Mesenchymal stem cell (in vitro differentiated cells and primary cell): ENCODE data around the gene GFRA1.

Source experiments
- DNase-seq: peaks from one replicate; pipeline ENCODE4 v3.0.0-alpha.2; 2013
- H2AFZ ChIP-seq: one replicate; pipeline ENCODE4 v1.6.1; 2013; ENCODE audit warnings: low read depth, mild to moderate bottlenecking, control low read depth, inconsistent platforms, low read length, moderate library complexity
- H2AK5ac ChIP-seq: 2 replicates; pipeline ENCODE4 v1.6.1; 2013; ENCODE audit warnings: low read length, moderate library complexity, mild to moderate bottlenecking, inconsistent platforms; ENCODE audit not compliant: severe bottlenecking
- H2BK120ac ChIP-seq: one replicate; pipeline ENCODE4 v1.6.1; 2013; ENCODE audit warnings: low read depth, mild to moderate bottlenecking, inconsistent platforms, low read length, moderate library complexity
- H2BK12ac ChIP-seq, 2 experiments: one replicate each; pipeline ENCODE4 v1.6.1; 2013; ENCODE audit warnings: inconsistent platforms in 2 of 2, low read length in 2 of 2, mild to moderate bottlenecking in 2 of 2, moderate library complexity in 2 of 2, control low read depth in 1 of 2
- H2BK15ac ChIP-seq: one replicate; pipeline ENCODE4 v1.6.1; 2013; ENCODE audit warnings: mild to moderate bottlenecking, low read depth, inconsistent platforms; ENCODE audit not compliant: poor library complexity, severe bottlenecking
- H2BK5ac ChIP-seq: 2 replicates; pipeline ENCODE4 v1.6.1; 2013; ENCODE audit warnings: low read depth, mild to moderate bottlenecking, low read length, control low read depth, inconsistent platforms; ENCODE audit not compliant: poor library complexity, severe bottlenecking
- H3K14ac ChIP-seq, 2 experiments: one replicate each; pipeline ENCODE4 v1.6.1; 2013; ENCODE audit warnings: inconsistent platforms in 2 of 2, low read length in 2 of 2, control low read depth in 1 of 2, mild to moderate bottlenecking in 1 of 2, moderate library complexity in 1 of 2
- H3K18ac ChIP-seq, 2 experiments: one replicate each; pipeline ENCODE4 v1.6.1; 2013; ENCODE audit warnings: inconsistent platforms in 2 of 2, low read length in 2 of 2, control low read depth in 1 of 2, low read depth in 1 of 2, mild to moderate bottlenecking in 1 of 2
- H3K23ac ChIP-seq, 2 experiments: one replicate each; pipeline ENCODE4 v1.6.1; 2013; ENCODE audit warnings: inconsistent platforms in 2 of 2, low read length in 2 of 2, mild to moderate bottlenecking in 2 of 2, moderate library complexity in 2 of 2, control low read depth in 1 of 2
- H3K27ac ChIP-seq: 2 replicates; pipeline ENCODE4 v1.5.1; 2013; ENCODE audit warnings: mild to moderate bottlenecking, moderate library complexity, low read length, control low read depth, inconsistent platforms; ENCODE audit not compliant: poor library complexity, severe bottlenecking
- H3K27me3 ChIP-seq, 2 experiments: 2 replicates each; pipeline versions ENCODE4 v1.6.1 to v1.7.0; 2013; ENCODE audit warnings: low read length in 2 of 2, mild to moderate bottlenecking in 2 of 2, moderate library complexity in 2 of 2, control low read depth in 1 of 2, inconsistent platforms in 1 of 2; ENCODE audit not compliant: control insufficient read depth in 1 of 2, insufficient read depth in 1 of 2
- H3K36me3 ChIP-seq, 2 experiments: 2 replicates each; pipeline versions ENCODE4 v1.6.1 to v1.7.0; 2013; ENCODE audit warnings: low read length in 2 of 2, control low read depth in 1 of 2, inconsistent platforms in 1 of 2, low read depth in 1 of 2, mild to moderate bottlenecking in 1 of 2; ENCODE audit not compliant: insufficient read depth in 2 of 2, control insufficient read depth in 1 of 2
- H3K4ac ChIP-seq, 2 experiments: one replicate each; pipeline ENCODE4 v1.6.1; 2013; ENCODE audit warnings: inconsistent platforms in 2 of 2, low read length in 2 of 2, mild to moderate bottlenecking in 2 of 2, moderate library complexity in 2 of 2, control low read depth in 1 of 2, low read depth in 1 of 2
- H3K4me1 ChIP-seq: 2 replicates; pipeline ENCODE4 v1.6.1; 2013; ENCODE audit warnings: low read depth, low read length, control low read depth; ENCODE audit not compliant: control insufficient read depth, insufficient read depth
- H3K4me2 ChIP-seq: 2 replicates; pipeline ENCODE4 v1.6.1; 2013; ENCODE audit warnings: low read length, mild to moderate bottlenecking, inconsistent platforms; ENCODE audit not compliant: poor library complexity, severe bottlenecking
- H3K4me3 ChIP-seq, 2 experiments: 2 replicates each; pipeline versions ENCODE4 v1.5.1 to v1.7.0; 2013; ENCODE audit warnings: low read length in 2 of 2, mild to moderate bottlenecking in 2 of 2, control low read depth in 1 of 2, low read depth in 1 of 2; ENCODE audit not compliant: insufficient read depth in 1 of 2
- H3K79me1 ChIP-seq: replicated peaks from 2 replicates; pipeline ENCODE4 v1.6.1; 2013; ENCODE audit warnings: mild to moderate bottlenecking, control low read depth, low read length, inconsistent platforms; ENCODE audit not compliant: poor library complexity, severe bottlenecking
- H3K9ac ChIP-seq: 2 replicates; pipeline ENCODE4 v1.7.0; 2013; ENCODE audit warnings: mild to moderate bottlenecking, low read length, moderate library complexity
- H3K9me3 ChIP-seq: 2 replicates; pipeline ENCODE4 v1.7.0; 2013; ENCODE audit warnings: mild to moderate bottlenecking, low read length; ENCODE audit not compliant: control insufficient read depth
- H4K8ac ChIP-seq: one replicate; pipeline ENCODE4 v1.6.1; 2013; ENCODE audit warnings: inconsistent platforms, mild to moderate bottlenecking, low read length, moderate library complexity
- H4K91ac ChIP-seq: one replicate; pipeline ENCODE4 v1.6.1; 2013; ENCODE audit warnings: mild to moderate bottlenecking, low read length, inconsistent platforms
- whole genome bisulfite sequencing: methylation state at CpG from one replicate; pipeline ENCODE4 v1.1.7; 2013; ENCODE audit warnings: mixed read lengths; 5-methylcytosine and 5-hydroxymethylcytosine counted together

GFRA1 gene

DNA sequence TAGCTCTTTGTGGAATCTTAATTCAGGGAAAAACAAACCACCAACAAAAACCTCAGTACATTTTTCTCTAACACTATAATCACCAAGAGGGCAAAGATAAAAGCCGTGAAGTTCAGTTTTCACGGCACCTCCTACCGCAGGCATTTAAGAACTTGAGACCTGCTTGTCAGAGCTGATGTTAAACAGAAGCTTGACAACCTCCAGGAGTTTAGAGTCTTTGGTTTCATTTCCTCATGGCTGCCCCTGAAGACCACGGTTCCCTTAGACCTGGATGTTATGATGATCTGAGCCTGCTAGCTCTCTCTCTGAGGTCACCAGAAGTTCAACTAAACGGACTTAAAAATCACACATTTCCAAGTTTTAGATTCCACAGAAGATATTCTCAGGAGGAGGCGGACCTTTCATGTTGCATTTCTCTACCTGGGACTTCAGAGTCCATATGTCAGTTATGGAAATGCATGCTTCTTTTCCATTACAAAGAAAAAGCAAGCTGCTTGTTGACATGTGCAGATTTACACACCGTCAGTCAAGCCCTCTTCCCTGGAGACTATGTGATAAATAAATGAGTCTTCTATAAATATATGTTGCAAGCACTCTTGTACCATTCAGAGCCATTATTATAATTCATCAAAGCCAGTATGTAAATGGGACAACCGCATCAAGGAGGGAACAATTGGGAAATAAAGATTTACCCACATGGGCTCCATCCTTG, 258.0 kb downstream of the GFRA1 start:
- no peak overlapping the region for H3K4me2 ChIP-seq
- H3K14ac ChIP-seq = no peak overlapping the region
- H2BK15ac ChIP-seq = no peak overlapping the region
- H4K91ac ChIP-seq = no peak overlapping the region
- no peak overlapping the region for H3K27ac ChIP-seq
- no peak overlapping the region for H3K23ac ChIP-seq
- no peak overlapping the region for H2AFZ ChIP-seq
- no peak overlapping the region for H3K4me3 ChIP-seq
- H2BK120ac ChIP-seq = no peak overlapping the region
- no peak overlapping the region for H3K4ac ChIP-seq
- H3K9ac ChIP-seq = no peak overlapping the region
- H2AK5ac ChIP-seq = no peak overlapping the region
- no peaks in the 10 kb centered on the region for H3K9me3 ChIP-seq
- no peaks in the 10 kb centered on the region for H3K4me1 ChIP-seq
- H3K18ac ChIP-seq = no peak overlapping the region
- WGBS = 24% methylated on average over 7 of the region's 8 CpGs
- no peaks in the 10 kb centered on the region for H3K27me3 ChIP-seq
- H3K79me1 ChIP-seq = no peaks in the 10 kb centered on the region
- H2BK12ac ChIP-seq = no peak overlapping the region
- H2BK5ac ChIP-seq = no peak overlapping the region
- H4K8ac ChIP-seq = no peak overlapping the region
- H3K36me3 ChIP-seq = no peaks in the 10 kb centered on the region
- peak; percentile 79 for DNase-seq

DNA sequence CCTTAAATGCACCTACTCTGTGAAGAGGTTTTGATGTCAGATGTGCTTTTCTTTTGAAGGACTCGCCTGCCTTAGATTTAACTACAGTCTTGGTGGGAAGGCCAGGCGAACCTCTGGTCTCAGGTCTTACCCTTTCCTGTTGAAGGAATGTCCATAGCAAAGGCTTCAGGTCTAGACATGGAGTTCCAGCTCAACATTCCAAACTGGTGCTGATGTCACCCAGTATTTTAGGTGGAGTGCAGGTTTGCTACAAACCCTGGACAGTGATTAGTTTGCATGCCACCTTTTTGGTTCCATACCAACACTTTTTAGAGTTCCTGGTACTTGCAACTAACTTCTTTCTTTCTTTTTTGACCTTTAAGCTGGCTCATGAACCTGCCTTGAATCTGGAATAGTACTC, 258.7 kb downstream of the GFRA1 start:
- Histone ChIP-seq H2BK15ac (no peak overlapping the region), H3K9me3 (no peaks in the 10 kb centered on the region), H3K4me1 (no peaks in the 10 kb centered on the region), H3K79me1 (no peaks in the 10 kb centered on the region), H3K36me3 (no peaks in the 10 kb centered on the region), H3K4ac (no peak overlapping the region), H2BK120ac (no peak overlapping the region), H3K9ac (no peak overlapping the region), H3K23ac (no peak overlapping the region), H4K91ac (no peak overlapping the region), H2AK5ac (no peak overlapping the region), H3K18ac (no peak overlapping the region), H2BK5ac (no peak overlapping the region), H4K8ac (no peak overlapping the region), H3K4me2 (no peak overlapping the region), H3K27ac (no peak overlapping the region), H3K14ac (no peak overlapping the region), H3K27me3 (no peaks in the 10 kb centered on the region), H2AFZ (no peak overlapping the region), H2BK12ac (no peak overlapping the region), H3K4me3 (no peak overlapping the region)
- DNase-seq = peak; percentile 2
- 95% methylated on average over 2 of the region's 2 CpGs for WGBS

DNA sequence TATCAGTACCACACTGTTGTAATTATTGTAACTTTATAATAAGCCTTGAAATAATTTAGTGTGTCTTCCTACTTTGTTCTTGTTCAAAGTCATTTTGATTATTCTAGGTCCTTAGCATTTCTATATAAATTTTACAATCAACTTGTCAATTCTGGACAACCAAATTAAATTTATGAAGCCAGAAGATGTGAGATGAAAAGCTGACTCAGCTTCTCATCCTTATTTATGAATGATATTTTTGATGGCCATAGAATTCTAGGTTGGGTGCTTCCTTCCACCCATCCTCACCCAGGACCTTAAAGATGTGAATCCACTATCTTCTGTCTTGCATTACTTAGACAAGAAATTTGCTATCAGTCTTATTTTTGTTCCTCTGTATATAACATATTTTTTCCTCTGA, 261.1 kb downstream of the GFRA1 start:
- Histone ChIP-seq H2BK15ac (no peak overlapping the region), H3K4me2 (no peak overlapping the region), H3K18ac (no peak overlapping the region), H3K14ac (no peak overlapping the region), H2AK5ac (no peak overlapping the region), H2BK120ac (no peak overlapping the region), H3K23ac (no peak overlapping the region), H3K36me3 (no peaks in the 10 kb centered on the region), H3K9me3 (no peaks in the 10 kb centered on the region), H3K79me1 (no peaks in the 10 kb centered on the region), H2AFZ (no peak overlapping the region), H3K4ac (no peak overlapping the region), H3K27me3 (peaks cover 0 to 2% of the 10 kb centered on the region in 2 experiments), H4K91ac (no peak overlapping the region), H3K27ac (no peak overlapping the region), H2BK12ac (no peak overlapping the region), H2BK5ac (no peak overlapping the region), H3K4me1 (no peaks in the 10 kb centered on the region), H3K9ac (no peak overlapping the region), H3K4me3 (no peak overlapping the region), H4K8ac (no peak overlapping the region)
- no peak for DNase-seq

DNA sequence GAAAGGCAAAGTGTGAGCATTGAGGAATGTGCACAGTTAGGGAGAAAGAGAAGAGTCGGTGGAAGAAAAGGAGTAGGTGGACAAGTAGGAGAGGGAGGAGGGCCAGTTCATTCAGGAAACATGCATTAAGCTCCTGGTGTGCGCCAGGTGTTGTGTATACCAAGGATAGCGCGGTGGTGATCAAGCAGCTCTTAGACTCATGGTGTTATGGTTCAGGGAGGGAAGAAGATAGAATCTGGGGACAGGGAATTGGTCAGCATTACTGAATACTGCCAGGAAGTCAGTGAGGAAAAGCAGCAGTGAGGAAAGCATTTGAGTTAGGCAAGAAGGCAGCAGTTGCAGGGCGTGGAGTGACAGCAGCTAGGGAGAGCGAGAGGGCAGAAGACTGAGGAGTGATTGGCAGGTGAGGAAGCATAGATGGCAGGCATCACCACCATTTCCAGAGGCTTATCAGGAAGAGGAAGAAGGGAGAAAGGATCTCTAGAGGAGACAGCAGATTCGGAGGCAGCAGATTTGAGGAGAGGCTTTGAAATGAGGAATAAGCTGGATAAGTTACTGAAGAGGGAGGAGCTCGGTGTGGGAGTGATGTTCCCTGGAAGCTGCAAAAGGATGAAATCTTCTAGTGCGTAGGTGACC, 265.6 kb downstream of the GFRA1 start:
- Histone ChIP-seq H4K91ac (no peak overlapping the region), H3K4ac (no peak overlapping the region), H3K9ac (no peak overlapping the region), H3K4me2 (no peak overlapping the region), H3K23ac (no peak overlapping the region), H3K4me1 (no peaks in the 10 kb centered on the region), H3K18ac (no peak overlapping the region), H3K79me1 (no peaks in the 10 kb centered on the region), H3K36me3 (no peaks in the 10 kb centered on the region), H3K27ac (no peak overlapping the region), H3K14ac (no peak overlapping the region), H2BK15ac (no peak overlapping the region), H2BK12ac (no peak overlapping the region), H2BK5ac (no peak overlapping the region), H3K9me3 (no peaks in the 10 kb centered on the region), H2AK5ac (no peak overlapping the region), H2AFZ (no peak overlapping the region), H3K4me3 (no peak overlapping the region), H3K27me3 (peaks cover 0 to 7% of the 10 kb centered on the region in 2 experiments), H4K8ac (no peak overlapping the region), H2BK120ac (no peak overlapping the region)
- no peak for DNase-seq
- WGBS = 87% methylated on average over 8 of the region's 9 CpGs
